Measurements from ENCODE around the gene CTDSP1.

DNA sequence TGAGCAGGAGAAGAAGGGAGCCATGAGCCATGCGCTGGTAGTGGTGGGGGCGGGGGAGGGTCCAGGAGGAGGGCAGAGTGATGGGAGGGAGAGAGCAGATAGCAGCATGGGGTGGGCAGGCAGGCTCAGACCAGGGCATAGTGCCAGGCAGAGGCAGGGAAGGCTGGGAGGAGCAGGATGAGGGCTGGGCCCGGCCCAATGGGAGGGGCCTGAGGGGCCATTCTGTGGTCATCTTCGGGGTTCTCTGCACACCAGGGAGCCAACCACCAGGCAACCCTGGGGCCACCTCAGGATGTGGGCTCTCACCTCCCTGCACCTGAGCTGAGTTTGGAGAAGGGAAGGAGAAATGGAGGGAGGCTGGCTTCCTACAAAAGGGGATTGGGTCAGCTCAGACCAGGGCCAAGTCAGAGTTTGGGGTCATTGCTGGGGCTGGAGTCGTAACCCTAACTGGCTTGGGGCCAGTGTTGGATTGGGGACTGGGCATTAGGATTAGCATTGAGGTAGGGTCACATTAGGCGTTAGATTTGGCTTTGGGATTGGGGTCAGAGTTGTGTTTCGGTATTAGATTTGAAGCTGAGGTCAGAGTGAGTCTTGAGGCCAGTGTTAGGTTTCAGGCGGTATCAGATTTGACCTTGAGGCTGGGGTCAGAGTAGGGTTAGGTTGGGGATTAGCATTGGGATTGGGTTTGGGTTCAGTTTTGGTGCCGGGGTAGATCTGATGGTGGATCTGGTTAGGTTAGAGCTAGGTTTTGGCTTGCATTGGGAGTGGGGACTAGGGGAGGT is 30.4 kb downstream of the CTDSP1 start:
- TF ChIP-seq, protein P1, sequence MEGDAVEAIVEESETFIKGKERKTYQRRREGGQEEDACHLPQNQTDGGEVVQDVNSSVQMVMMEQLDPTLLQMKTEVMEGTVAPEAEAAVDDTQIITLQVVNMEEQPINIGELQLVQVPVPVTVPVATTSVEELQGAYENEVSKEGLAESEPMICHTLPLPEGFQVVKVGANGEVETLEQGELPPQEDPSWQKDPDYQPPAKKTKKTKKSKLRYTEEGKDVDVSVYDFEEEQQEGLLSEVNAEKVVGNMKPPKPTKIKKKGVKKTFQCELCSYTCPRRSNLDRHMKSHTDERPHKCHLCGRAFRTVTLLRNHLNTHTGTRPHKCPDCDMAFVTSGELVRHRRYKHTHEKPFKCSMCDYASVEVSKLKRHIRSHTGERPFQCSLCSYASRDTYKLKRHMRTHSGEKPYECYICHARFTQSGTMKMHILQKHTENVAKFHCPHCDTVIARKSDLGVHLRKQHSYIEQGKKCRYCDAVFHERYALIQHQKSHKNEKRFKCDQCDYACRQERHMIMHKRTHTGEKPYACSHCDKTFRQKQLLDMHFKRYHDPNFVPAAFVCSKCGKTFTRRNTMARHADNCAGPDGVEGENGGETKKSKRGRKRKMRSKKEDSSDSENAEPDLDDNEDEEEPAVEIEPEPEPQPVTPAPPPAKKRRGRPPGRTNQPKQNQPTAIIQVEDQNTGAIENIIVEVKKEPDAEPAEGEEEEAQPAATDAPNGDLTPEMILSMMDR (IDR thresholded peaks at IDR 0.05) = no peak
- no peak for TF ChIP-seq POLR2A (IDR thresholded peaks at IDR 0.05)

Measured in transverse colon (tissue), 3 donors.